Jurkat, Clone E6-1 (cell line): ENCODE measurements around the gene MAML1.
"Not testable (repeated sequence)": the region's sequence is repeated elsewhere in the genome, so short reads cannot be mapped to it uniquely, and the experiment has no call there.

Experiments used
- DNase-seq: peaks from one replicate; pipeline ENCODE4 v3.0.0-alpha.2; 2011; ENCODE audit warnings: low read depth, low spot score
- H3K4me3 ChIP-seq: 2 replicates; pipeline ENCODE4 v1.5.1; 2011; ENCODE audit warnings: mild to moderate bottlenecking, low read length, control low read depth, moderate library complexity

MAML1 gene

GRCh38 chr5:179732918-179733771 lies 523 bp downstream of the MAML1 start:
- DNase-seq, result no peak
- peak overlapping the region; percentile 87 for H3K4me3 ChIP-seq

GRCh38 chr5:179733772-179734126 lies 1.1 kb downstream of the MAML1 start:
- no peak for DNase-seq
- peak overlapping the region; percentile 87 for H3K4me3 ChIP-seq

DNA sequence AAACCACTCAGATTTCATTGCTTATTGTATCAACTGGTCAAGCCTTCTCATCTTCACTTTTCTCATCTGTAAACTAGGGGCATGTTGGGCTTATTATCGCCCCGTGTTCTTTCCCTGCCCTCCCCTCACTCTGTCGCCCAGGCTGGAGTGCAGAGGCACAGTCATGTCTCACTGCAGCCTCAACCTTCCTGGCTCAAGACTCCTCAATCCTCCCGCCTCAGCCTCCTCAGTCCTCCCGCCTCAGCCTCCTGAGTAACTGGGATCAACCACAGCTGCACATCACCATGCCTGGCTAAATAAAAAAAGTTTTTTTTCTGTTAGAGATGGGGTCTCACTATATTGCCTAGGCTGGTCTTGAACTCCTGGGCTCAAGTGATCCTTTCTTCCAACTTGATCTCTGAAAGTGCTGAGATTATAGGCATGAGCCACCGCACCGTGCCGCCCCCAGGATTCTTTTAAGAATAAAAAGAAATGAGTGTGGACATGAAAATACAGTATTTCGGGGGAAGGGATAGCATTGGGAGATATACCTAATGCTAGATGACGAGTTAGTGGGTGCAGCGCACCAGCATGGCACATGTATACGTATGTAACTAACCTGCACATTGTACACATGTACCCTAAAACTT lies 2.0 kb downstream of the MAML1 start:
- no peak for DNase-seq
- no peak overlapping the region for H3K4me3 ChIP-seq

GRCh38 chr5:179738742-179739141 lies 6.1 kb downstream of the MAML1 start:
- no peak overlapping the region for H3K4me3 ChIP-seq
- no peak for DNase-seq

DNA sequence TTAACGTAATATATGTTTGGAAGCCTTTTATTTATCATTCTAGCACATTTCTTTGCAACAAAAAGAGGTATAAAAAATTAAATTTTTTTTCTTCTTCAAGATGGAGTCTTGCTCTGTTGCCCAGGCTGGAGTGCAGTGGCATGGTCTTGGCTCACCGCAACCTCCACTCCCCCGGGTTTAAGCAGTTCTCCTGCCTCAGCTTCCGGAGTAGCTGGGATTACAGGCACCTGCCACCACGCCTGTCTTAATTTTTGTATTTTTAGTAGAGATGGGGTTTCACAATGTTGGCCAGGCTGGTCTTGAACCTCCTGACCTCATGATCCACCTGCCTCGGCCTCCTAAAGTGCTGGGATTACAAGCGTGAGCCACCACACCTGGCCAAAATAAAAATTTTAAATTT lies 11.5 kb downstream of the MAML1 start:
- not testable (repeated sequence) for DNase-seq, H3K4me3 ChIP-seq

- DNase-seq, result no peak
- H3K4me3 ChIP-seq, result no peak overlapping the region
Observed at GRCh38 chr5:179746872-179747271, 14.2 kb downstream of the MAML1 start.

GRCh38 chr5:179747811-179748210 lies 15.2 kb downstream of the MAML1 start:
- no peak for DNase-seq
- H3K4me3 ChIP-seq, result no peak overlapping the region

DNA sequence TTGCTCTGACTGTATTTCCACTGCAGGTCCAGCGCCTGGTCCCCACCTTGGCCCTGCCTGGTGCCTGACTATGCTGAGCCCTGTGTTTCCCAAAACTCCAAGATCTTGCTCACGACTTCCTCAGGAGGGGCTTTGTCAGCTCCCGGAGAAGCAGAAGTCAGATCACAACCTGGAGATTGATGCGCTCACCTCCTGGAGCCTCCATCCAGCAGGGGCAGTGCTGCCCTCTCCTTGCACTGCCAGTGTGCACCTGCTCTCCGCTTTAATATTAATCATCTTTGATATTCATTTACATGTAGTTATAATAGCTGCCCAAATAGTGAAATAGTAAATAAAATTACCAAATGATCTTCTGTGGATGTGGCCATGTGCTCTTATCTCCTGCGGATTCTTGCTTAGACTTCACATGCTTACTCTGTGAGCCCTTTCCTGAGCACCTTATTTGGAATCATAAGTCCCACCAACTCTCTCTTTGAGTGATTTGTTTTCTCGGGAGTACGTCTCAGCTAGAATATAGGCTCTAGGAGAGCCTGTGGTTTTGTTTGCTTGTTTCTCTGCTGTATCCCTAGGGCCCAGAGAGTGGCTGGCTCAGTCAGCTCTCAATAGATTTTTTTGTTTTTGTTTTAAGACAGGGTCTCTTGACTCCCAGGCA lies 17.4 kb downstream of the MAML1 start:
- H3K4me3 ChIP-seq, result no peak overlapping the region
- no peak for DNase-seq

- no peak overlapping the region for H3K4me3 ChIP-seq
- DNase-seq, result no peak
Observed at GRCh38 chr5:179753971-179754370, 21.3 kb downstream of the MAML1 start.

GRCh38 chr5:179755022-179755421 lies 22.4 kb downstream of the MAML1 start:
- no peak overlapping the region for H3K4me3 ChIP-seq
- DNase-seq, result no peak

DNA sequence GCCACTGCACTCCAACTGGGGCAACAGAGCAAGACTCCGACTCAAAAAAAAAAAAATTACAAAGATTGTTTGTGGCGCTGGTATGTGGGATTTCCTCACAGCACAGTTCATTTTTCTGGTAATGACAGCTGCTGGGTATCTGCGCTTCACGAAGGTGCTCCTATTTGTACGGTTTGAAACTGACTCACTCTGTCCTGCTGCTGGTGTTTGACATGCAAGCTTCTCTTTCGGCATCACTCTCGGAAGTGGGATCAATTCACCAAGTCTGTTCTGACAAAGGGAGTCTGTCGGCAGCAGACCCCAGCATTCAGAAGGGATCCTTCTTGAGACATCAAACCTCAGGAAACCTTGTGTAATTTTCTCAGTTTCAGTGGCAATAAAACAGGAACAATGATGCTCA lies 26.3 kb downstream of the MAML1 start:
- no peak overlapping the region for H3K4me3 ChIP-seq
- no peak for DNase-seq

GRCh38 chr5:179759581-179760551 lies 27.2 kb downstream of the MAML1 start:
- no peak overlapping the region for H3K4me3 ChIP-seq
- peak; percentile 28 for DNase-seq

- H3K4me3 ChIP-seq, result no peak overlapping the region
- DNase-seq, result peak; percentile 61
Observed at GRCh38 chr5:179762079-179762780, 29.6 kb downstream of the MAML1 start.

DNA sequence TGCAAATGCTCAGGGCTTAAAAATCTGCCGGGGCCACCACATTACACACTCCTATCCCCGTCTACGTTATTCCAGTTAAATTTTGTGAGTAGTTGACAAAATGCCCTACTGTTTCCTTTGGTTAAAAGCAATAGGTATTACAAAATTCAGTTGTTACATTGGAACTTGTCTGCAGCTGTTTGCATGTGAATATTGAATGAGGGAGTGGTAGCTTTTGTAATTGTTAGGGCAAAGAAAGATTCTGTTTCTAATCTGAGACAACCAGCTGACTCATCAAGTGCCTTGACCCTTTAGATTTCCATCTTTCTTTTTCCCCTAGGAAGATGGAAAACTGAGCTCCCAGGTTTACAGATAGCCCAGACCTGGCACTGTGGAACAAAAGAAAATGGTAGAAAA lies 30.2 kb downstream of the MAML1 start:
- DNase-seq, result no peak
- no peak overlapping the region for H3K4me3 ChIP-seq

DNA sequence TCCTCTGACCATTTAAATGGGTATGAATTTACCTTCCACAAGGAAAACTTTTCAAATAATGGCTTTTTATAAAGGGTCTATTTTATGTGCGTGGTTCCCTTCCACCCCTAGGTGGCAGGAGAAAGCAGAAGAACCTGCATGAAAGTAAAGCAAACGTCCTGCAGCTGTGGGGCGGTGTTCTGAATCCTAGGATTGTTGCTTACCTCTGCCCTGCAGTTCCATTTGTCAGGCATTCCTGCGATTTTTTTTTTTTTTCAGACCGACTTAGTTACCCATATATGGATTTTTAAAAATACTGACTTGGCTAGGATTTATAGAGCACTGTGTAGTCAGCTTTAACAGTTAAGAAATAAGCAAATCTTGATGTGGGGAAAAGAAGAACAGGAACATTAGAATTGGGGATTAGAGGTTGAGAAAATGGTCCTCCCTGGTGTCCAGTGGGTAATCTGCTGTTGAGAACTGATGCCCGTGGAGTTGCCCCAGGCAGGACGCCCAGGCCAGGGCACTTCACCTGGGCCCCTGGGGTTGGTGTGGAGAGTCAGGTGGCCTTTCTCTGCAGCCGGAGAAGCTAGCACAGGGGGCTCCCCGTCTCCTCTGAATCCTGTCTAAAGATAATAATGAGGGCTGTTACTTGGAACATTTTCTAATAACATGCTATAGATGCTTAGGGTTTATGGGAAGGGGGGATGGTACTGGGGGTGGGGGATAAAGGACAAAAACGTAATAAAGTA lies 30.8 kb downstream of the MAML1 start:
- no peak overlapping the region for H3K4me3 ChIP-seq
- DNase-seq, result peak; percentile 60

DNA sequence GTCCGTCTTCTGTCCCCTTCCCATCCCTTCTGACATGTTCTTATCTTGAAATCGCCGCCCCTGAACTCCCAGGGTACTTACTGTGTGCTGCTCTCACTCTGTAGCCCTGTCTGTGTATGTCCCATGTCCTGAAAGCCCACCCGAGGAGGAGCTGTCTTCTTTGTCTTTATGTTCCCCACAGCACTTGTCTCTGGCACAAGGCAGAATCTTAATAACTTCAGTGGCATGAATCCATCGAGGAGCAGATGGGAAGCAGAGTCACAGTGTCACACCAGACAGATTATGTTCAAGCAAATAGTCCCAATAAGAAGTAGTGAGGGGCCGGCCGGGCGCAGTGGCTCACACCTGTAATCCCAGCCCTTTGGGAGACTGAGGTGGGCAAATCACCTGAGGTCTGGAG lies 31.4 kb downstream of the MAML1 start:
- H3K4me3 ChIP-seq, result no peak overlapping the region
- DNase-seq, result no peak

- no peak overlapping the region for H3K4me3 ChIP-seq
- no peak for DNase-seq
Observed at GRCh38 chr5:179765400-179765799, 32.8 kb downstream of the MAML1 start.
